ENCODE measurements around the gene CD74. TPM values are rescaled to one million over a fixed set of nuclear protein-coding genes. Genes with fewer than 3 reads are reported as not detected.

The CD74 gene
- total RNA-seq, 4 donors from 2014 or later: 123 to 291 (median 160) TPM

DNA sequence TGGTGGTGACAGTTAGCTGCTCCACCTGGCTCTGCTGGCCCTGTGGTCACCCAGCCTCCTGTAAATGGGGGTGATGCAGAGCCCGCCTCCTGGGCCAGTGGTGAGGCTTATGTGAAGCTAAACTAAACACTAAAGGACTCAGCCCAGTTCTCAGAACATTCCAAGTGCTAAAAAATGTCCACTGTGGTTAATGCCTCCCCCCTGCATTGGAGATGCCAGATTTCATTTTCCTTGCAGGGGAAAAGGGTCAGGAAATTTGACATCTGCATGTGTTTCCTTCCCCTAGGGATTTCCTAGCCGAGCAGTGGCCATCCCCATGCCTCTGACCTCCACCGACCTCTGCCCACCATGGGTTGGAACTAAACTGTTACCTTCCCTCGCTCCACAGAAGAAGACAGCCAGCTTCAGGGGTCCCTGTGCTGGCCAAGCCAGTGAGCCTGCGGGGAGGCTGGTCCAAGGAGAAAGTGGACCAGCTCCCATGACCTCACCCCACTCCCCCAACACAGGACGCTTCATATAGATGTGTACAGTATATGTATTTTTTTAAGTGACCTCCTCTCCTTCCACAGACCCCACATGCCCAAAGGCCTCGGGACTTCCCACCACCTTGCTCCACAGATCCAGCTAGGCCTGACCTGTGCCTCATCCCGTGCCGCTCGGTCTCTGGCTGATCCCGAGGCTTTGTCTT, 13.0 kb downstream of the CD74 start:
- intact Hi-C loops (cut with DNase I; ENCODE audit: low total_unique reads): no loop called here
- DNase-seq (no peak), ATAC-seq (no peak)
- Histone ChIP-seq H3K36me3 (peaks cover 0 to 66% of the 10 kb centered on the region in 2 donors), H3K4me1 (no peaks in the 10 kb centered on the region), H3K4me3 (no peak overlapping the region), H3K27ac (no peak overlapping the region), H3K27me3 (no peaks in the 10 kb centered on the region), H3K9me3 (no peaks in the 10 kb centered on the region)
- TF ChIP-seq, protein P1, sequence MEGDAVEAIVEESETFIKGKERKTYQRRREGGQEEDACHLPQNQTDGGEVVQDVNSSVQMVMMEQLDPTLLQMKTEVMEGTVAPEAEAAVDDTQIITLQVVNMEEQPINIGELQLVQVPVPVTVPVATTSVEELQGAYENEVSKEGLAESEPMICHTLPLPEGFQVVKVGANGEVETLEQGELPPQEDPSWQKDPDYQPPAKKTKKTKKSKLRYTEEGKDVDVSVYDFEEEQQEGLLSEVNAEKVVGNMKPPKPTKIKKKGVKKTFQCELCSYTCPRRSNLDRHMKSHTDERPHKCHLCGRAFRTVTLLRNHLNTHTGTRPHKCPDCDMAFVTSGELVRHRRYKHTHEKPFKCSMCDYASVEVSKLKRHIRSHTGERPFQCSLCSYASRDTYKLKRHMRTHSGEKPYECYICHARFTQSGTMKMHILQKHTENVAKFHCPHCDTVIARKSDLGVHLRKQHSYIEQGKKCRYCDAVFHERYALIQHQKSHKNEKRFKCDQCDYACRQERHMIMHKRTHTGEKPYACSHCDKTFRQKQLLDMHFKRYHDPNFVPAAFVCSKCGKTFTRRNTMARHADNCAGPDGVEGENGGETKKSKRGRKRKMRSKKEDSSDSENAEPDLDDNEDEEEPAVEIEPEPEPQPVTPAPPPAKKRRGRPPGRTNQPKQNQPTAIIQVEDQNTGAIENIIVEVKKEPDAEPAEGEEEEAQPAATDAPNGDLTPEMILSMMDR (IDR thresholded peaks at IDR 0.05 in 4 of 5, conservative IDR thresholded peaks at IDR 0.05 in 1 of 5): no peak
- TF ChIP-seq POLR2A (IDR thresholded peaks at IDR 0.05): no peak
- in situ Hi-C loops (cut with MboI; ENCODE audit: low sequenced_read_pairs in 4 of 4): no loop called here

DNA sequence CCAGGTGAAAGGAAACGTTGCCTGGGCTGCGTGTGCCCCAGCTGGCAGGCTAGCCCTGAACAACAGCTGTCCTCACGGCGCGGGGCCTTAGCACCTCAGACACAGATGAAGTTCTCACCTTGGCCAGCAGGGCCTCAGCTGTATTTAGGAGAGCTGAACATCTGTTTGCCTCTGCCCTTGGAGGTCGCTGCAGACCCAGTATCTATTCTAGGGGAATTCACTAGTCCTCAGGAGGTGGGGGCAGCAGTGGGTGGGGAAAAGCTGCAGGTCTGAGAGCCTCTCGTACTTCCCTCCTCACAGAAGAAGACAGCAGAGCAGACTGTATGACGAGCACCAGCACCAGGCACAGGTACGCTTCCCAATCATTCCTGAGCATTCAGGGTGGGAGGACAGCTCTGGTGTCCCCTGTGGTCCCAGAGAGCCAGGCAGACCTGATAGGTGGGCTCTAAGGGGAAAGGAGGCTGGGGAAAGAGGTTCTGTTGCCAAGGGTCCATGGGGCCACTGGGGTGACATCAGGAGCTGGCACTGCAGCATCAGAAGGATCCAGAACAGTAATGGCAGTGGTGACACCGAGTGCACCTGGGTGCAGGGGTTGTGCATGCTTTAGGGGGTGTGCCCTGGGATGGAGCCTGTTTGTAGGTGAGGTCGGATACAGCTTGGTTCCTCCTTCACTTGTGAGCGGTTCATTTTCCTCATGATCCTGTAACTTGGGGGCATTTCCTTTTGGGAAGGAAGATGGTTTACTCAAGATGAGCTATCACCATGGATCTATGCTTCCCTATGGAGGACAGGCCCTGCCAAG, 13.8 kb downstream of the CD74 start:
- intact Hi-C loops (cut with DNase I; ENCODE audit: low total_unique reads) (no loop called here), in situ Hi-C loops (cut with MboI; ENCODE audit: low sequenced_read_pairs in 4 of 4) (no loop called here)
- Histone ChIP-seq H3K36me3 (peaks cover 0 to 69% of the 10 kb centered on the region in 2 donors), H3K4me1 (no peaks in the 10 kb centered on the region), H3K27ac (no peak overlapping the region), H3K4me3 (no peak overlapping the region), H3K9me3 (no peaks in the 10 kb centered on the region), H3K27me3 (no peaks in the 10 kb centered on the region)
- ATAC-seq: no peak
- DNase-seq: no peak
- no peak for TF ChIP-seq POLR2A (IDR thresholded peaks at IDR 0.05)
- TF ChIP-seq, protein P1 (IDR thresholded peaks at IDR 0.05 in 4 of 5, conservative IDR thresholded peaks at IDR 0.05 in 1 of 5): no peak

DNA sequence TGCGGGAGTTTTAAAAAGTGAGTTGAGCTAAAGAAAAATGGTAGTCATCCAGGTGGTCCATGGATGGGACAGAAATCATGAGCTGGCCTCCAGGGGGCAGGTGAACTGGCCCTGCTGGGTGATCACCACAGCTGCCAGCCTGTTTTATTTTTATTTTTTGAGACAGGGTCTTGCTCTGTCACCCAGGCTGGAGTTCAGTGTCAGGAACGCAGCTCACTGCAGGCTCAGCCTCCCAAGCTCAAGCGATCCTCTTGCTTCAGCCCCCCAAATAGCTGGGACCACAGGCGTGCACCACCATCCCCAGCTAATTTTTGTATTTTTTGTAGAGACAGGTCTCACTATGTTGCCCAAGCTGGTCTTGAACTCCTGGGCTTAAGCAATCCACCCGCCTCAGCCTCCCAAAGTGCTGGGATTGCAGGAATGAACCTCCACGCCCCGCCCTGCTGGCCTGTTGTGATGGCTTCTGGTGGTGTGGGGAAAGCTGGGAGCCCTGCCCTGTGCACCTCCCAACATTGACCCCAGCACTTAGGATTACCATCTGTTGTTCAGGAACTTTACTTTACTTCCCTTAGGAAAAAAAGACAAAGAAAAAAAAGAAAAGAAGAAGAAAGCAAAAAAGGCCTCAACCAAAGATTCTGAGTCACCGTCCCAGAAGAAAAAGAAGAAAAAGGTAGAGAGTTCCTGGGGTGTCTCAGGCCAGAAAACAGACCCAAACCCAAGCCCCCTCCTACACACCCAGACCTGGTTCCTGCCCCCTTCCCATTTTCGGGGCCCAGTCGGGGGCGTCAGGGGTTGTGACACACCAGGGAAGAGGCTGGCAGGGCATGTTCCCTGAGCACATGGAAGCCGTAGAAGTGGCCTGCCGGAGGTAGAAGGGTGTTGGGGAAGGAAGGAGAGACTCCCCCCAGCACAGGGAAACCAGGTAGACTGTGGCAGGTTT, 14.7 kb downstream of the CD74 start:
- intact Hi-C loops (cut with DNase I; ENCODE audit: low total_unique reads) (no loop called here), in situ Hi-C loops (cut with MboI; ENCODE audit: low sequenced_read_pairs in 4 of 4) (no loop called here)
- no peak for DNase-seq
- no peak for ATAC-seq
- Histone ChIP-seq H3K36me3 (peaks cover 0 to 74% of the 10 kb centered on the region in 2 donors), H3K27ac (no peak overlapping the region), H3K27me3 (no peaks in the 10 kb centered on the region), H3K4me3 (no peak overlapping the region), H3K9me3 (no peaks in the 10 kb centered on the region), H3K4me1 (no peaks in the 10 kb centered on the region)
- TF ChIP-seq, protein P1 (IDR thresholded peaks at IDR 0.05 in 4 of 5, conservative IDR thresholded peaks at IDR 0.05 in 1 of 5): no peak
- no peak for TF ChIP-seq POLR2A (IDR thresholded peaks at IDR 0.05)

DNA sequence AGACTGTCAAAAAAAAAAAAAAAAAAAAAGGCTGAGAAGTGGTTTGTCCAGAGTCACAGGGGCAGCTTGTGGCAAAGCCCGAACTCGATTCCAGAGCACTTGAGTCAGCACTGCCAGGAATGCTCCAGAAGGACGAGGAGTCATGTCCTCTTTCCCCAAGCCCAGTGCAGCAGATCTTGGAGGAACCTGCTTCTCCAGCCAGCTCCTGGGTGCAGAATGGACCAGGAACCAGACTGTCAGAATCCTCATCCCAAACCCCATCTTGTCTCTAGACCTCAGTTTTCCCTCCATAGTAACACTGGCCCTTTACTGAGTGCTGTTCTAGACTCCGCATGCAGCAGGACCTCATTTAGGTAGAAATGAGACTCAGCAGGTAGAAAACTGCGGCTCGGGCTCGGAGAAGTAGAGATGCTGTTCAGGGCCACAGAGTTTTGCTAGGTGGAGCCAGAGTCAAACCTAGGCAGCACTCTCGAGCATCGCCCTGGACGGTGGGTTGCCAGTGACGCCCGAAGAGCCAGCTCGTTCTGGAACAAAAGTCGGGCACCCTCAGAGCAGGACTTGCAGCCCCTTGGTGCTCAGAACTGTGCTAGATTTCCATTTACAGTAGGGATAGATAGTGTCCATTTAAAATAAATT, 15.4 kb downstream of the CD74 start:
- intact Hi-C loops (cut with DNase I; ENCODE audit: low total_unique reads): no loop called here
- H3K4me1 ChIP-seq: no peaks in the 10 kb centered on the region
- no peak for TF ChIP-seq POLR2A (IDR thresholded peaks at IDR 0.05)
- no peaks in the 10 kb centered on the region for H3K9me3 ChIP-seq
- ATAC-seq: no peak
- DNase-seq: no peak
- H3K27me3 ChIP-seq: no peaks in the 10 kb centered on the region
- H3K36me3 ChIP-seq: peaks cover 0 to 76% of the 10 kb centered on the region in 2 donors
- no peak overlapping the region for H3K27ac ChIP-seq
- no peak overlapping the region for H3K4me3 ChIP-seq
- in situ Hi-C loops (cut with MboI; ENCODE audit: low sequenced_read_pairs in 4 of 4): no loop called here

Data from gastrocnemius medialis (tissue), 4 donors.